Stomach smooth muscle (tissue), 2 donors: ENCODE data around the gene TDRD7.
A peak's percentile ranks its signal among the peaks of the same experiment; 100 is the strongest.
"Not testable (repeated sequence)": the region's sequence is repeated elsewhere in the genome, so short reads cannot be mapped to it uniquely, and the experiment has no call there.

Source experiments
- H3K27ac ChIP-seq: one replicate; pipeline ENCODE4 v1.7.0; 2013; ENCODE audit warnings: mild to moderate bottlenecking, low read length, inconsistent platforms
- H3K27me3 ChIP-seq, 2 donors: one replicate each; pipeline ENCODE4 v1.7.0; 2013; ENCODE audit warnings: low read length in 2 of 2; ENCODE audit not compliant: insufficient read depth in 2 of 2, control insufficient read depth in 1 of 2
- H3K36me3 ChIP-seq, 2 donors: one replicate each; pipeline ENCODE4 v1.7.0; 2013; ENCODE audit warnings: low read length in 2 of 2; ENCODE audit not compliant: control insufficient read depth in 2 of 2, insufficient read depth in 2 of 2
- H3K4me1 ChIP-seq: one replicate; pipeline ENCODE4 v1.7.0; 2013; ENCODE audit warnings: low read length; ENCODE audit not compliant: control insufficient read depth, insufficient read depth
- H3K4me3 ChIP-seq, 2 donors: one replicate each; pipeline ENCODE4 v1.7.0; 2013; ENCODE audit warnings: low read length in 2 of 2
- H3K9ac ChIP-seq, 2 donors: one replicate each; pipeline ENCODE4 v1.7.0; 2013; ENCODE audit warnings: low read length in 2 of 2, mild to moderate bottlenecking in 1 of 2
- H3K9me3 ChIP-seq, 2 donors: one replicate each; pipeline ENCODE4 v1.7.0; 2013; ENCODE audit warnings: low read length in 2 of 2; ENCODE audit not compliant: control insufficient read depth in 2 of 2
- donor health status: healthy.
- donor health status: Pancreatic carcinoma.

TDRD7 gene

DNA sequence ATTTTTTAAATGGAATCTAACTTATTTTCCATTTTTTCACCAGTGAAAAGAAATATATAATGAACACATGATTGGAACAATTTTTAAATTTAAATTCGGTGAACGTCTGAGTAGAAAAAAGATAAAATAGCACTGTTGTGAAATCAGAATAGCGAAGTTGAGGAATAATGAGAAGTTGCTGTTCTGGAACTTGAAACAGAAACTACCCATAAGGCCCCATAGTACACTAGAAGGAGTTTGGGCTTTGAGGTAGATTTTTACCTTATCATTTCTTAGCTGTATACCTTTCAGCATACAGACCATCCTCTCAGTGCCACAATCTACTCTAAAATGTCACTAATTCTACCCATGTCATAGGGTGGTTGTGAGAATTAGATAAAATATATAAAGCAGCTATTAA is 35.1 kb downstream of the TDRD7 start:
- H3K36me3 ChIP-seq, result peaks cover 0 to 2% of the 10 kb centered on the region in 2 donors
- H3K9ac ChIP-seq, result no peak overlapping the region
- no peak overlapping the region for H3K27ac ChIP-seq
- H3K4me1 ChIP-seq, result no peaks in the 10 kb centered on the region
- no peaks in the 10 kb centered on the region for H3K9me3 ChIP-seq
- no peak overlapping the region for H3K4me3 ChIP-seq
- H3K27me3 ChIP-seq, result no peaks in the 10 kb centered on the region

DNA sequence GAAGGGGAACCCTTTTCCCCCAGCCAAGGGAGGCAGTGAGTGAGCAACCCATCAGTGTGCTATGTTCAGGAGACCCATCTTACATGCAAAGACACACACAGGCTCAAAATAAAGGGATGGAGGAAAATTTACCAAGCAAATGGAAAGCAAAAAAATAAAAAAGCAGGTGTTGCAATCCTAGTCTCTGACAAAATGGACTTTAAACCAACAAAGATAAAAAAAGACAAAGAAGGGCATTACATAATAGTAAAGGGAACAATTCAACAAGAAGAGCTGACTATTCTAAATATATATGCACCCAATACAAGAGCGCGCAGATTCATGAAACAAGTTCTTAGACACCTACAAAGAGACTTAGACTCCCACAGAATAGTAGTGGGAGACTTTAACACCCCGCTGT is 41.7 kb downstream of the TDRD7 start:
- H3K9me3 ChIP-seq, H3K4me1 ChIP-seq, H3K27ac ChIP-seq, H3K36me3 ChIP-seq, H3K4me3 ChIP-seq, H3K9ac ChIP-seq, H3K27me3 ChIP-seq: not testable (repeated sequence)

GRCh38 chr9:97456841-97457240 is 44.9 kb downstream of the TDRD7 start:
- H3K9ac ChIP-seq, H3K9me3 ChIP-seq, H3K27ac ChIP-seq, H3K4me1 ChIP-seq, H3K4me3 ChIP-seq, H3K27me3 ChIP-seq, H3K36me3 ChIP-seq: not testable (repeated sequence)

GRCh38 chr9:97459326-97459725 is 47.4 kb downstream of the TDRD7 start:
- Histone ChIP-seq H3K4me3 (no peak overlapping the region), H3K9ac (no peak overlapping the region), H3K36me3 (peaks cover 2 to 3% of the 10 kb centered on the region in 2 donors), H3K4me1 (no peaks in the 10 kb centered on the region), H3K27me3 (no peaks in the 10 kb centered on the region), H3K27ac (no peak overlapping the region), H3K9me3 (no peaks in the 10 kb centered on the region)

- Histone ChIP-seq H3K9me3 (no peaks in the 10 kb centered on the region), H3K4me3 (no peak overlapping the region), H3K4me1 (no peaks in the 10 kb centered on the region), H3K27me3 (no peaks in the 10 kb centered on the region), H3K9ac (no peak overlapping the region), H3K36me3 (peaks cover 6 to 9% of the 10 kb centered on the region in 2 donors), H3K27ac (no peak overlapping the region)
These were observed 50.3 kb downstream of the TDRD7 start for GRCh38 chr9:97462159-97462558.

DNA sequence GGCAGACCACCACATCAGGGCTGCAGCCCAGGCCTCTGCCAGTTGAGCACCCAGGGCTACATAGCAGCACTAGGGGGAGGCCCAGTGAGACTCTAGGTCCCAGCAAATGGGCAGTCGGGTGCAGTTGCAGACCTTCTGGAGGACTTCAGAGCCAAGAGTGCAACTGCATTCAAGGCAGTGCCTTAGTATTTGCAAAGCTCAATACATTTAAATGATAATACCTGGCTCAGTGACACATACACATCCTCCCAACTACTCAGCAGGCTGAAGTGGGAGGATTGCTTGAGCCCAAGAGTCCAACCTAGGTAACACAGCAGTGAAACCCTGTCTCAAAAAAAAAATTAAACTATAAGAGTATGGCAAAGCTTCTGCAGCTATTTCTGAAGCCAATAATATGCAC is 51.0 kb downstream of the TDRD7 start:
- H3K9ac ChIP-seq, result no peak overlapping the region
- no peak overlapping the region for H3K27ac ChIP-seq
- peaks cover 6 to 9% of the 10 kb centered on the region in 2 donors for H3K36me3 ChIP-seq
- H3K4me1 ChIP-seq, result no peaks in the 10 kb centered on the region
- no peaks in the 10 kb centered on the region for H3K9me3 ChIP-seq
- H3K27me3 ChIP-seq, result no peaks in the 10 kb centered on the region
- no peak overlapping the region for H3K4me3 ChIP-seq

DNA sequence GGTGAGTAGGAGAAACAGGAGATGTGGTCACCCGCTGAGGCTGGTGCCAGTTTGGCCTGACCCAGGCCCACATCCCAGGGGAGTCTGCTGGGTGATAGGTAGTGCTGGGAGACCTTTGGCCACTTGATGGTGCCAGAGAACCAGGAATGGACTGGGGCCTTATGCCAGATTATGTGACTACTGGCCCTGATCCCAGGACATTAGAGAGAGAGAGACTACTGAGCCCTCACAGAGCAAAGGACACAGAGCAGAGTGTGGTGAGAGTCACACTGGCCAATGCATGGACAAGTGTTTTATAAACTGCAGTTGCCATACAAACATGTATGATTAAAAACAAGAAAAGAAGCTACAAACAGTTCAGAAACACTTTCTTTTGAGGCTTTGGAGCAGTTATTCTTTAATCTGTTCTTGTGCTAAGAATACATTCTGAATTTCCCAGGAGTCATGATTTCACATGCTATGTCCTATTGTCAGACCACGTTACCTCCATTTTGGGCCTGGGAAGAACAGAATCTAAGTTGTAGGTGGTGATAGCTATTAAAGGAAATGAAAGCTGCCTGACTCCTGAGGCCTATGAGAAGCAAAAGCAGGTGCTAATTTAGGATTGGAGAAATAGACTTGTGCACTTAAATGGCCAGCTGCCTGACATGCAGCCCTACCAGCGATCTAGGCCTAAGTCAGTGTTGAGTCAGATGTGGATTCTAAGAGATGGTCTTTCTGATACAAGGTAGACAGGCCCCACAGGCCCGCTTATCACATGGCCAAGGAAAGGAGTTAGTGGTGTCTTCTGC is 57.0 kb downstream of the TDRD7 start:
- Histone ChIP-seq H3K9me3 (no peaks in the 10 kb centered on the region), H3K9ac (peak overlapping the region; percentile 1 to 60), H3K4me3 (no peak overlapping the region), H3K36me3 (peaks cover 3 to 13% of the 10 kb centered on the region in 2 donors), H3K4me1 (peaks cover 16% of the 10 kb centered on the region), H3K27ac (peak overlapping the region; percentile 77), H3K27me3 (no peaks in the 10 kb centered on the region)

- H3K9ac ChIP-seq, result no peak overlapping the region
- peaks cover 9 to 15% of the 10 kb centered on the region in 2 donors for H3K36me3 ChIP-seq
- H3K9me3 ChIP-seq, result no peaks in the 10 kb centered on the region
- H3K27me3 ChIP-seq, result no peaks in the 10 kb centered on the region
- H3K4me3 ChIP-seq, result no peak overlapping the region
- peaks cover 16% of the 10 kb centered on the region for H3K4me1 ChIP-seq
- peak overlapping the region; percentile 25 for H3K27ac ChIP-seq
These were observed 58.2 kb downstream of the TDRD7 start for GRCh38 chr9:97470076-97470475.

DNA sequence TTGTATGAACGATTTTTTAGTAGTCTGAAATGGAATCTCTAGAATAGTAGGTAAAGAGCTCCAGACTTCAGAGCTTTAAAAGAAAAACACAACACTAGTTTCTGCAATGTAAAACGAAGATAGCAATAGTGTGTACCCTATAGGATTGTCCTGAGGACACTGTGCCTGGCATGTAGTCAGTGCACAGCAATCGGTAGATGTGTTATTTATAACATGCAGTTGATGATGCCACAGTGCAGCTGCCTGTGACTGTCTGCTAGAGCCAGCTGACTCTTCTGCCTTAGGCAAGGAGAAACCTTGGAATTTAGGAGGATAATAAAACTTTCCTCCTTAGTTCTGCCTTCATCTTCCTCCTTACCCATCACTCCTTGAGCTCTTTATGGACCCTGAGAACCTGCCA is 61.8 kb downstream of the TDRD7 start:
- Histone ChIP-seq H3K9ac (no peak overlapping the region), H3K9me3 (no peaks in the 10 kb centered on the region), H3K27me3 (no peaks in the 10 kb centered on the region), H3K27ac (no peak overlapping the region), H3K36me3 (peaks cover 7 to 8% of the 10 kb centered on the region in 2 donors), H3K4me3 (no peak overlapping the region), H3K4me1 (peaks cover 12% of the 10 kb centered on the region)

- Histone ChIP-seq H3K9ac (no peak overlapping the region), H3K9me3 (no peaks in the 10 kb centered on the region), H3K4me1 (peaks cover 7% of the 10 kb centered on the region), H3K27me3 (no peaks in the 10 kb centered on the region), H3K27ac (no peak overlapping the region), H3K36me3 (peaks cover 7 to 8% of the 10 kb centered on the region in 2 donors), H3K4me3 (no peak overlapping the region)
These were observed 62.6 kb downstream of the TDRD7 start for GRCh38 chr9:97474372-97474925.

DNA sequence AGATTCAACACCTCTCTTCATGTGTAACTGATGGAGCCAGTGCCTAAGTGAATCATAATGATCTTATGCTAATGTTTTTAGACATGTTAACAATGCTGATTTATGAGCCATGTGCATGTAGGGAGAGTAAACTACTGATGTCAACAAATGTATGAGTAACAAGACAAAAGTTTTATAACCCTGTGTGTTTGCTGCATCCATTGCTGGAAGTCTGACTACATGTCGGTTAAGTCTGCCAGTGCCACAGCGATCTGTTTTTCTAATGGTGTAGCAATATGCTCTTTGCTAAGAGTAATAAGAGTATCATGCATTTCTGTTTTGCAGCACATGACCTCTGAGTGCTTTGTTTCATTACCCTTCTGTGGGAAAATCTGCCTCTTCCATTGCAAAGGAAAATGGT is 63.2 kb downstream of the TDRD7 start:
- Histone ChIP-seq H3K4me3 (no peak overlapping the region), H3K9ac (no peak overlapping the region), H3K36me3 (peaks cover 7 to 8% of the 10 kb centered on the region in 2 donors), H3K27me3 (no peaks in the 10 kb centered on the region), H3K9me3 (no peaks in the 10 kb centered on the region), H3K4me1 (peaks cover 3% of the 10 kb centered on the region), H3K27ac (no peak overlapping the region)
